Heart left ventricle (tissue), 16 donors: ENCODE measurements around the gene ARSB. TPM values are rescaled to one million over a fixed set of nuclear protein-coding genes. Genes with fewer than 3 reads are reported as not detected.
A peak's percentile ranks its signal among the peaks of the same experiment; 100 is the strongest.

Source experiments
- ATAC-seq, 4 donors: fragments of 200-7000 bp; cut with Tn5 transposase; one replicate each; pipeline ENCODE4 v1.9.1; 2020 to 2022; ENCODE audit warnings: moderate library complexity in 4 of 4, mild to moderate bottlenecking in 3 of 4, moderate number of reproducible peaks in 1 of 4
- DNase-seq, 5 donors: peaks; one replicate each; pipeline ENCODE4 v3.0.0-alpha.2; 2020
- H3K27ac ChIP-seq, 12 donors: fragments of 200-600 bp; sonication (generic) in 4 of 12; one replicate each; pipeline versions ENCODE4 v1.5.0 to v1.8.0; 2016 to 2022; ENCODE audit warnings: mild to moderate bottlenecking in 2 of 12
- H3K27me3 ChIP-seq, 9 donors: fragments of 200-600 bp; sonication (generic) in 2 of 9; one replicate each; pipeline versions ENCODE4 v1.5.1 to v1.8.0; 2016 to 2022; ENCODE audit warnings: mild to moderate bottlenecking in 3 of 9
- H3K36me3 ChIP-seq, 9 donors: fragments of 200-600 bp; sonication (generic) in 2 of 9; one replicate each; pipeline versions ENCODE4 v1.5.0 to v1.8.0; 2018 to 2022; ENCODE audit warnings: mild to moderate bottlenecking in 2 of 9
- H3K4me1 ChIP-seq, 12 donors: fragments of 200-600 bp; sonication (generic) in 4 of 12; one replicate each; pipeline versions ENCODE4 v1.5.0 to v1.8.0; 2016 to 2022; ENCODE audit warnings: mild to moderate bottlenecking in 3 of 12
- H3K4me3 ChIP-seq, 12 donors: fragments of 200-600 bp; sonication (generic) in 4 of 12; one replicate each; pipeline versions ENCODE4 v1.5.0 to v1.8.0; 2017 to 2022; ENCODE audit warnings: mild to moderate bottlenecking in 9 of 12, moderate library complexity in 4 of 12
- H3K9me3 ChIP-seq, 12 donors: fragments of 200-600 bp; sonication (generic) in 4 of 12; one replicate each; pipeline versions ENCODE4 v1.5.0 to v1.8.0; 2016 to 2022; ENCODE audit warnings: mild to moderate bottlenecking in 1 of 12
- POLR2A ChIP-seq, 2 donors: fragments of 450-650 bp; IDR thresholded peaks; one replicate each; pipeline ENCODE4 v1.6.1; 2017; ENCODE audit warnings: antibody characterized with exemption in 2 of 2, mild to moderate bottlenecking in 2 of 2, moderate library complexity in 2 of 2
- WGBS, 4 donors: extraction: QIAGEN DNeasy Blood & Tissue Kit in 2 of 4; methylation state at CpG; one replicate each; pipeline versions ENCODE4 v1.1.5 to v1.1.7; 2013 to 2018; 5-methylcytosine and 5-hydroxymethylcytosine counted together
- intact Hi-C, 10 donors: fragments of 100-400 bp; cut with DNase I; formaldehyde crosslinking; loops; one replicate each; pipeline versions ENCODE4 v1.11.1 to v1.14.2; 2022
- polyA plus RNA-seq, 2 donors: library from polyadenylated mRNA; stranded (reverse); fragments of 200-250 nt; gene quantifications; one replicate each; pipeline ENCODE4 v1.2.3, GENCODE V29; 2013
- total RNA-seq, 9 donors: library from RNA; depleted of rRNA in 2 of 9; stranded (reverse); fragments of >200 nt in 2 of 9; fragmentation: NEBNext Ultra II Directional in 3 of 9; extraction: Animal tissue kit (Norgen Biotek cat#: 25700) in 3 of 9; gene quantifications; one replicate each; pipeline versions ENCODE4 v1.1.0 to v1.2.4, GENCODE V29; 2016 to 2023
- TF ChIP-seq, protein P1 (sequence below), 12 donors: fragments of 200-600 bp; sonication (generic) in 4 of 12; IDR thresholded peaks; one replicate each; pipeline versions ENCODE4 v1.5.0 to v1.8.0; 2018 to 2022; ENCODE audit warnings: antibody characterized with exemption in 12 of 12, mild to moderate bottlenecking in 5 of 12
- donor health status: ischemic (EF 13 %, LVEDD 7.1; RV severe dilation, severe dysfunction).
- donor health status: healthy with polysubstance abuse.
- donor health status: DM: no; HTN: yes; CAD: no.
- donor health status: DM: no; HTN: no; CAD: no.
- donor health status: ischemic (EF 25% LVEDD 6.9; RV normal size, moderate dysfunction).
- donor health status: ischemic (EF 25% LVEDD 5.7; RV mildly dilated, moderate dysfunction).
- donor health status: healthy.
- donor health status: DM: yes; HTN: yes; CAD: no.
- donor health status: ischemic (EF 35%, LVEDD 5.7; RV mildly dilated, moderate dysfunction).
- donor health status: nonischemic (EF 11% LVEDD 7.7; RV severe dilation, severe dysfunction).
- donor health status: DM: yes; HTN: yes; CAD: no.
- donor health status: PGD.
- donor health status: ischemic (EF 29% LVEDD 5.4; RV normal size, mild dysfunction).
- donor health status: nonischemic (EF 23%, LVEDD 6.1; RV moderate dilation, normal function).

ARSB gene
- total and polyA plus RNA-seq, 11 donors, result 2.2 to 25.8 (median 14.4) TPM

DNA sequence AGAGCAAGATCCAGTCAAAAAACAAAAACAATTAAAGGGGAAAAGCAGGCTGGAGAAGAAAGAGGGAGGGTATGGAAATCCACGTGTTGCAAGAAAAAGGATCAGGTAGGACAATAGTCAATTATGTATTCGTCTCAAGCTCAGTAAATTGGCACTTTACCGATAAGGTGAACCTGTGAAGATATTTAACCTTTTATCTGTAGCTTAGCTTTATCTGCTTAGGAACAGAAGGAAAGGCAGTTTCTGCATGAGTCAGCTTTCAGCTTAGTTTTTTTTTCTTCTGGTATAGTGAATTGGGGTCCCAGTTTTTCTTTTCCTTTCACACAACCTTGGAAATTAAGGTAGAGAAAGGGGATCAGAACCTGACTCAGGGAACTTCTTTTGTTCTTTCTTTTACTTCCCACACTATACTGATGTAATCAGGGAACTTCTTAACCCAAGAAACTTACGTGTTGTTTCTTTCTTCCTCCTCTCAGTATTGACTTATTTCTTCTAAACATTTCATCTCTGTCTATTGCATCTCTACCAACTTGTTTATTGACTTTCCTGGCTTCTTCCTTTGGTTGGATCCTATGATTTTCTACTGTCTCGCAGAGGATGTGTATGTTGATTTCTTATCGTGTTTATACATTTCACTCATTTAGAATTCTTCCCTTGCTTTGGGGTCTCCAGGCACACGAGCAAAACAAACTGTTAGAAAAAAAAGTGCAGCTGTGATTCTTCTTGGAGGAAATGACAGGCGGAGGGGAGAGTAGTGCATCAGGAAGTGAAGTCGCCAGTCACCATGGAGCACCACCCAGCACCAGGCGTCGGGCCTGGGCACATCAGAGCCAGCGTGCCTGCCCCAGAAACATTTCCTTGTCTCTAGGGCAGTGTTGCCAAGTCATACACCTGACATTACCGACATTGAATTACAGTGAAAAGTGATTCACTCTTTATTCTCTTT is 213.6 kb downstream of the ARSB start:
- peak overlapping the region in 1 of 12 donors; percentile 40 for H3K27ac ChIP-seq
- DNase-seq (peak in 1 of 5 donors; percentile 34), ATAC-seq (peak in 3 of 4 donors; percentile 39 to 59 (median 47))
- no peak overlapping the region for H3K4me3 ChIP-seq
- TF ChIP-seq POLR2A (IDR thresholded peaks at IDR 0.05), result no peak
- TF ChIP-seq, protein P1, sequence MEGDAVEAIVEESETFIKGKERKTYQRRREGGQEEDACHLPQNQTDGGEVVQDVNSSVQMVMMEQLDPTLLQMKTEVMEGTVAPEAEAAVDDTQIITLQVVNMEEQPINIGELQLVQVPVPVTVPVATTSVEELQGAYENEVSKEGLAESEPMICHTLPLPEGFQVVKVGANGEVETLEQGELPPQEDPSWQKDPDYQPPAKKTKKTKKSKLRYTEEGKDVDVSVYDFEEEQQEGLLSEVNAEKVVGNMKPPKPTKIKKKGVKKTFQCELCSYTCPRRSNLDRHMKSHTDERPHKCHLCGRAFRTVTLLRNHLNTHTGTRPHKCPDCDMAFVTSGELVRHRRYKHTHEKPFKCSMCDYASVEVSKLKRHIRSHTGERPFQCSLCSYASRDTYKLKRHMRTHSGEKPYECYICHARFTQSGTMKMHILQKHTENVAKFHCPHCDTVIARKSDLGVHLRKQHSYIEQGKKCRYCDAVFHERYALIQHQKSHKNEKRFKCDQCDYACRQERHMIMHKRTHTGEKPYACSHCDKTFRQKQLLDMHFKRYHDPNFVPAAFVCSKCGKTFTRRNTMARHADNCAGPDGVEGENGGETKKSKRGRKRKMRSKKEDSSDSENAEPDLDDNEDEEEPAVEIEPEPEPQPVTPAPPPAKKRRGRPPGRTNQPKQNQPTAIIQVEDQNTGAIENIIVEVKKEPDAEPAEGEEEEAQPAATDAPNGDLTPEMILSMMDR (IDR thresholded peaks at IDR 0.05), result no peak
- intact Hi-C loops, result no loop called here
- H3K27me3 ChIP-seq, result no peaks in the 10 kb centered on the region
- no peaks in the 10 kb centered on the region for H3K36me3 ChIP-seq
- WGBS, 4 donors, result 48 to 59% (median 54%) methylated on average over 13 of the region's 13 CpGs
- peaks cover 0 to 12% (median 0%) of the 10 kb centered on the region in 12 donors for H3K4me1 ChIP-seq
- H3K9me3 ChIP-seq, result peaks cover 0 to 1% (median 0%) of the 10 kb centered on the region in 12 donors

DNA sequence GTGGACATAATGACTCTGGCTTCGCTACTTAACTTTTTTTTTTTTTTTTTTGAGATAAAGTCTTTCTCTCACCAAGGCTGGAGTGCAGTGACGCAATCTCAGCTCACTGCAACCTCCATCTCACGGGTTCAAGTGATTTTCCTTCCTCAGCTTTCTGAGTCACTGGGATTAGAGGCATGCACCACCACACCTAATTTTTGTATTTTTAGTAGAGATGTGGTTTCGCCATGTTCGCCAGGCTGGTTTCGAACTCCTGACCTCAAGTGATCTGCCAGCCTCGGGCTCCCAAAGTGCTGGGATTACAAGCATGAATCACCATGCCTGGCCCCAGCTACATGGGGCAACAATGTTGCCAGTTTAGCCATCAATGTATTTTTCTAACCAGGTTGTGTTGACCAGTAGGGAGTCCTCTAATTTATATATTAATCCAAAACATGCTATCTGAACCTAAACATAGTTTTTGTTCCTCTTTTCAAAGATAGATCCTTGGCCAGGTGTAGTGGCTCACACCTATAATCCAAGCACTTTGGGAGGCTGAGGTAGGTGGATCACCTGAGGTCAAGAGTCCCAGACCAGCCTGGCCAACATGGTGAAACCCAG is 216.2 kb downstream of the ARSB start:
- ATAC-seq, result no peak
- intact Hi-C loops, result no loop called here
- no peak for TF ChIP-seq POLR2A (IDR thresholded peaks at IDR 0.05)
- TF ChIP-seq, protein P1 (IDR thresholded peaks at IDR 0.05), result no peak
- peaks cover 0 to 12% (median 0%) of the 10 kb centered on the region in 12 donors for H3K4me1 ChIP-seq
- H3K9me3 ChIP-seq, result no peaks in the 10 kb centered on the region
- H3K27ac ChIP-seq, result no peak overlapping the region
- no peaks in the 10 kb centered on the region for H3K27me3 ChIP-seq
- H3K4me3 ChIP-seq, result no peak overlapping the region
- WGBS, 4 donors, result 85 to 97% (median 90%) methylated on average over 7 of the region's 7 CpGs
- no peak for DNase-seq
- no peaks in the 10 kb centered on the region for H3K36me3 ChIP-seq

DNA sequence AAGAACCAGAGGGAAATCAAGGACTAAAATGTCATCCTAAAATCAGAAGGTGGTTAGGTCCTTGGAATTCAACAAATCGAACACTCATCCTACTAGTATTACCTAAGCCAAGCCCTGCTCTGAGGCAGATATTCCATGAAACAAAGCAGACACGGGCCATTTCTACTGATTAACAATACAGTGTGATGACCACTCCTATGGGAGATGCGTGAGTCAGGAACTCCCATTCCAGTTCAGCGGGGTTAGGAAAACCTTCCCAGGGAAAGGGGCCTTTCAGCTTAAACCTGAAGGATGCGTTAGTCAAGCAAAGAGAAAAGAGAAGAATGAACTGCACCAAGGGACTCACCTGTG is 218.7 kb downstream of the ARSB start:
- Histone ChIP-seq H3K36me3 (no peaks in the 10 kb centered on the region), H3K4me3 (no peak overlapping the region), H3K4me1 (peaks cover 0 to 2% (median 0%) of the 10 kb centered on the region in 12 donors), H3K9me3 (no peaks in the 10 kb centered on the region), H3K27ac (peak overlapping the region in 1 of 12 donors; percentile 56), H3K27me3 (no peaks in the 10 kb centered on the region)
- intact Hi-C loops, result no loop called here
- ATAC-seq, result no peak
- WGBS, 4 donors, result 83 to 90% (median 87%) methylated on average over 5 of the region's 5 CpGs
- TF ChIP-seq, protein P1 (IDR thresholded peaks at IDR 0.05), result no peak
- no peak for TF ChIP-seq POLR2A (IDR thresholded peaks at IDR 0.05)
- no peak for DNase-seq

DNA sequence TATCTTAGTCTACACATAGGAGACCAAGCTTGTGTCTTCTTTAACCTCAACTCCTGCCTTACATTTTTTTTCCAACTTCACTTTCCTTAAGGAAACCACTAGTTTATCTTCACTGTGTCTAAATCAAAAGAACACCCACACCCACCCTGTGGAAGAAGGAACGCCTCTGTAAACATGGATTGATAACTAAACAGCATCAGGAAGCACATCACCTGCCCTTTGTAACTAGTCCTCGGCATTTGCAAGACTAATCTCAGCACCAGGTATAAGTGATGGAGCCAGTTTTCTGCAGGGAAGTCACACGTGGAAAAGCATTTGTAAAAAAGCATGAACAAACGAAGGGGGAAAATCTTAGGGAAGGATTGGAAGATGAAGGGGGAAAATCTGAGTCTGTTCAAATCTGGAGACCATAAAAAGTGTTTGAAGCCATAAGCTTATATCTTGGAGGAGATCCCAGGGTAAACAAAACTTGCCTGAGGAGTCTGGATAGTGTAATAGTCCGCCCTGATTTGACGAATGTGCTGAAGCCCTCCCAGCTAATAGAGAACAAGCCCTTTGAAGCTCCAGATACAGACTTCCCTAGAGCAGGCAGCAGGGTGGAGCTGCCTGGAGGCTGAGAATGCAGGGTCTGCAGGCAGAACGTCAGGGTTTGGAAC is 219.2 kb downstream of the ARSB start:
- intact Hi-C loops, result no loop called here
- Histone ChIP-seq H3K4me3 (no peak overlapping the region), H3K4me1 (peaks cover 0 to 5% (median 0%) of the 10 kb centered on the region in 12 donors), H3K9me3 (no peaks in the 10 kb centered on the region), H3K27ac (peak overlapping the region in 1 of 12 donors; percentile 56), H3K27me3 (no peaks in the 10 kb centered on the region), H3K36me3 (no peaks in the 10 kb centered on the region)
- ATAC-seq, result no peak
- DNase-seq, result no peak
- TF ChIP-seq, protein P1 (IDR thresholded peaks at IDR 0.05), result no peak
- TF ChIP-seq POLR2A (IDR thresholded peaks at IDR 0.05), result no peak
- 75 to 82% (median 79%) methylated on average over 7 of the region's 7 CpGs for WGBS, 4 donors
